ENCODE data around the gene RNF217. TPM values are rescaled to one million over a fixed set of nuclear protein-coding genes. Genes with fewer than 3 reads are reported as not detected.

Gene RNF217
- total and polyA plus RNA-seq, 2 of the 13 experiments (the other 11 are each of a cell fraction or from before 2014, with no cell fraction given), result 2.2 to 2.4 TPM

DNA sequence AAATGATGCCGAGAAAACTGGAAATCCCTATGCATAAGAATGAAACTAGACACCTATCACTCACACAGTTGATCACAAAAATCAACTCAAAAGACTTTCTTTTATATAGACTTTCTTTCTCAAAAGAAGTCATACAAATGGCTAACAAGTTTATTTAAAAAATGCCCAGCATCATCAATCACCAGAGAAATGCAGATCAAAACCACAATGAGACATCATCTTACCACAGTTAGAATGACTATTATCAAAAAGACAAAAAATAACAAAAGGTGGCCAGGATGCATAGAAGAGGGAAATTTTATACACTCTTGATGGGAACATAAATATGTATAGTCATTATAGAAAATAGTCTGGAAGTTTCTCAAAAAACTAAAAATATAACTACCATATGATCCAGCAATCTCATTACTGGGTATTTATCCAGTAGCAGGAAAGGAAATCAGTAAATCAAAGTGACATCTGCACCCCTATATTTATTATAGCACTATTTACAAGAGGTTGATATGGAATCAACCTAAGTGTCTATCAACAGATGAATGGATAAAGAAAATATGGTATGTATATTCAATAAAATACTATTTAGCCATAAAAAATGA is 3.4 kb upstream of the RNF217 start (continued):
- TF ChIP-seq DMTF1 (CRISPR knock-in tag; IDR thresholded peaks at IDR 0.05) (no peak), IKZF1 (IDR thresholded peaks at IDR 0.05) (no peak), PLRG1 (conservative IDR thresholded peaks at IDR 0.05) (no peak), ZKSCAN8 (CRISPR knock-in tag; IDR thresholded peaks at IDR 0.05; ENCODE audit: borderline replicate concordance) (no peak), TEAD3 (CRISPR knock-in tag; optimal IDR thresholded peaks at IDR 0.05; ENCODE audit: borderline replicate concordance) (no peak)
- TF ChIP-seq, protein P1, sequence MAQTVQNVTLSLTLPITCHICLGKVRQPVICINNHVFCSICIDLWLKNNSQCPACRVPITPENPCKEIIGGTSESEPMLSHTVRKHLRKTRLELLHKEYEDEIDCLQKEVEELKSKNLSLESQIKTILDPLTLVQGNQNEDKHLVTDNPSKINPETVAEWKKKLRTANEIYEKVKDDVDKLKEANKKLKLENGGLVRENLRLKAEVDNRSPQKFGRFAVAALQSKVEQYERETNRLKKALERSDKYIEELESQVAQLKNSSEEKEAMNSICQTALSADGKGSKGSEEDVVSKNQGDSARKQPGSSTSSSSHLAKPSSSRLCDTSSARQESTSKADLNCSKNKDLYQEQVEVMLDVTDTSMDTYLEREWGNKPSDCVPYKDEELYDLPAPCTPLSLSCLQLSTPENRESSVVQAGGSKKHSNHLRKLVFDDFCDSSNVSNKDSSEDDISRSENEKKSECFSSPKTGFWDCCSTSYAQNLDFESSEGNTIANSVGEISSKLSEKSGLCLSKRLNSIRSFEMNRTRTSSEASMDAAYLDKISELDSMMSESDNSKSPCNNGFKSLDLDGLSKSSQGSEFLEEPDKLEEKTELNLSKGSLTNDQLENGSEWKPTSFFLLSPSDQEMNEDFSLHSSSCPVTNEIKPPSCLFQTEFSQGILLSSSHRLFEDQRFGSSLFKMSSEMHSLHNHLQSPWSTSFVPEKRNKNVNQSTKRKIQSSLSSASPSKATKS (CRISPR knock-in tag; IDR thresholded peaks at IDR 0.05), result no peak

- 57% methylated on average over 4 of the region's 4 CpGs for WGBS (ENCODE audit: low lambda C conversion rate)
- FAIRE-seq, result no peak
- DNase-seq (ENCODE audit: low spot score), result no peak
- no peak for TF ChIP-seq ZNF30 (CRISPR knock-in tag; IDR thresholded peaks at IDR 0.05)
- no peak for TF ChIP-seq ZSCAN29 (CRISPR knock-in tag; conservative IDR thresholded peaks at IDR 0.05)
- no peak for TF ChIP-seq ZNF138 (CRISPR knock-in tag; IDR thresholded peaks at IDR 0.05; ENCODE audit: low read depth)
- no peak for TF ChIP-seq ZFP36L2 (CRISPR knock-in tag; IDR thresholded peaks at IDR 0.05)
- no peak for TF ChIP-seq TOE1 (CRISPR knock-in tag; IDR thresholded peaks at IDR 0.05)
- TF ChIP-seq ZNF274 (CRISPR knock-in tag; IDR thresholded peaks at IDR 0.05), result no peak
- Histone ChIP-seq H3K36me3 (replicated peaks in 1 of 2; ENCODE audit: control insufficient read depth in 1 of 2, insufficient read depth in 2 of 2, low read length in 2 of 2) (no peaks in the 10 kb centered on the region), H3K27me3 (ENCODE audit: control insufficient read depth in 1 of 2, insufficient read depth in 2 of 2, low read length in 2 of 2) (peaks cover 0 to 12% of the 10 kb centered on the region in 2 experiments; a peak in 2 of 5 replicates), H4K20me1 (ENCODE audit: insufficient read depth, low read length) (no peaks in the 10 kb centered on the region; the same call in 1 of the 2 replicates), H3K27ac (ENCODE audit: extremely low read length, insufficient read depth, low read length) (no peak overlapping the region), H3K4me1 (ENCODE audit: insufficient read depth, low read length) (peaks cover 16% of the 10 kb centered on the region), H3K79me2 (ENCODE audit: insufficient read depth, low read length) (no peaks in the 10 kb centered on the region), H3K4me2 (ENCODE audit: low read depth, low read length) (peak overlapping the region; percentile 60), H3K9me3 (ENCODE audit: low read length) (no peaks in the 10 kb centered on the region), H2AFZ (ENCODE audit: low read length) (no peak overlapping the region), H3K9ac (ENCODE audit: insufficient read depth, low read depth, low read length) (no peak overlapping the region), H3K4me3 (replicated peaks in 1 of 3; ENCODE audit: insufficient read depth in 1 of 3, low read depth in 2 of 3, low read length in 3 of 3) (0 out of 6 replicates have a peak overlapping the region, but pooled peaks of 1 of the 3 experiments have one; percentile 42)
- no TSS peak for BruUV-seq (replicated peaks)
- in situ Hi-C loops (cut with HindIII; ENCODE audit: extremely low pct_ligation_motif_present, low pct_unique_long_range_greater_than_20kb), result no loop called here
- ATAC-seq, result no peak
- intact Hi-C loops (cut with micrococcal nuclease; ENCODE audit: unreplicated experiment), result loop anchor here (5.0 to 10.0 kb wide), 3 partner anchors 124 to 191 kb away; partner anchors contain the start of gene TPD52L1
- ChIA-PET CTCF (ENCODE audit: low intra/inter-chr PET ratio, low total read pairs) (no interaction called here), POLR2A (no interaction called here)
Observed at GRCh38 chr6:124960757-124961463, 1.3 kb upstream of the RNF217 start.

Measured in HepG2 (cell line).